Activated T-helper 2 cell treated with anti-CD3 and anti-CD28 coated beads, Interferon-gamma antibody, Interleukin-2, Interleukin-4, amounts not matched to agents 10 μg/mL and 5 μg/mL and 100 μg/mL, durations not matched to agents 14 hours and 24 hours and 36 hours (primary cell): ENCODE results near the gene SENP3. TPM values are rescaled to one million over a fixed set of nuclear protein-coding genes. Genes with fewer than 3 reads are reported as not detected.

Source experiments
- DNase-seq: peaks from one replicate; pipeline ENCODE4 v3.0.0; 2021; ENCODE audit warnings: low spot score
- H3K27ac Mint-ChIP-seq: one replicate; pipeline ENCODE4 v1.8.0; 2021; ENCODE audit warnings: mixed read lengths
- H3K27me3 Mint-ChIP-seq: one replicate; pipeline ENCODE4 v1.8.0; 2021; ENCODE audit warnings: low read depth, mixed read lengths
- H3K36me3 Mint-ChIP-seq: one replicate; pipeline ENCODE4 v1.8.0; 2021; ENCODE audit warnings: low read depth, mixed read lengths
- H3K4me1 Mint-ChIP-seq: one replicate; pipeline ENCODE4 v1.8.0; 2021; ENCODE audit warnings: low read depth, mixed read lengths
- H3K4me3 Mint-ChIP-seq: one replicate; pipeline ENCODE4 v1.8.0; 2021; ENCODE audit warnings: low read depth, mild to moderate bottlenecking, moderate library complexity, mixed read lengths
- H3K9me3 Mint-ChIP-seq: one replicate; pipeline ENCODE4 v1.8.0; 2021; ENCODE audit warnings: mixed read lengths
- intact Hi-C: fragments of 100-400 bp; cut with micrococcal nuclease; formaldehyde crosslinking; loops from one replicate; pipeline ENCODE4 v1.15.1; 2023
- total RNA-seq: library from RNA; stranded (reverse); gene quantifications from 2 replicates; pipeline ENCODE4 v1.2.3, GENCODE V29; 2022

Gene SENP3
- total RNA-seq, 1 donor from 2014 or later: 69.6 TPM

DNA sequence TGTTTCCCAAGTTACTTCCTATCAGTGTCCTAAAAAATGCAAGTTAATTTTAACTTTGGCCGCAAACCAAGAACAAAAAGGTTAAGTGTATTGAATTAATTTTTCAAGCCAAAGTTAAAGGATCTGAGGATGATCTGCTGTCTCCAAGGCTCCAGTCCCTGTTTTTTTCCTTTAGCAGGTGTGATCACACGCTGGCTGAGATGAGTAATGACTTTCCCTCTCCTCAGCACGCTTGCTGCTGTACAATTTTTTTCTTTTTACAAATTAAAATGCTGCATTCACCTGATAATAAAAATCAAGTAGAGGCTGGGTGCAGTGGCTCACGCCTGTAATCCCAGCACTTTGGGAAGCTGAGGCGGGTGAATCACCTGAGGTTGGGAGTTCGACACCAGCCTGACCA, 16.8 kb upstream of the SENP3 start:
- Mint-ChIP-seq H3K27ac (no peak overlapping the region), H3K4me3 (no peak overlapping the region), H3K36me3 (no peaks in the 10 kb centered on the region), H3K4me1 (peaks cover 15% of the 10 kb centered on the region), H3K9me3 (no peaks in the 10 kb centered on the region), H3K27me3 (peaks cover 9% of the 10 kb centered on the region)
- intact Hi-C loops: no loop called here
- DNase-seq: no peak

DNA sequence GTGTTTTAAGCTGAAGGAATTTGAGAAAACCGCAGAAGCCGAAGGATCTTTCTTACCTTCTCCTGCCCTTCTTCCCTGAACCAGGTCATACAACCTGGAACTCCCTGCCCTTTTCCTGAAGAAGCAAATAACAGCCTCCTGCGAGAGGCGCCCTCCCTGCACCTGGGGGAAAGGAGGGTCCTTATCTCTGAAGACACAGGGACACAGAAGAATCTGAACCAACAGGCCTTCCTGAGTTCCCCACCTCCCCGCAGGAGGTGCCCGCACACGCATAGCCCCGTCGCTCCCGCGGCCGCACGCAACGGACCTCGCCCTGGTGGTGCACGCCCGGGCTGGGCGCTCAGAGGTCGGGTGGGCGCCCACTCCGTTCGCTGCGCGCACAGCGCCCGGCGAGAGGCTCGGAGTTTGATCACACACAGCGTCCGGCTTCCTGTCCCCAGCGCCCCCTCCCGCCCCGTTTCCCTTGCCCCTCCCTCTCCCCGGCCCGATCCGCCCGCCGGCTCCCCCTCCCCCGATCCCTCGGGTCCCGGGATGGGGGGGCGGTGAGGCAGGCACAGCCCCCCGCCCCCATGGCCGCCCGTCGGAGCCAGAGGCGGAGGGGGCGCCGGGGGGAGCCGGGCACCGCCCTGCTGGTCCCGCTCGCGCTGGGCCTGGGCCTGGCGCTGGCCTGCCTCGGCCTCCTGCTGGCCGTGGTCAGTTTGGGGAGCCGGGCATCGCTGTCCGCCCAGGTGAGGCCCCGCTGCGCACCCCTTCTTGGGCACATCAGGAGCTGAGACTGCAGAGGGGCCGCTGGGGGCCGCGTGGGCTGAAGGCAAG, 12.9 kb upstream of the SENP3 start, which contains the start of gene TNFSF12:
Gene TNFSF12 (plus strand): TSS at position 474 of the 816 bp plus-strand sequence. CDS start 96 bp downstream, at position 570.
- Mint-ChIP-seq H3K9me3 (no peaks in the 10 kb centered on the region), H3K4me1 (peaks cover 46% of the 10 kb centered on the region), H3K36me3 (peaks cover 16% of the 10 kb centered on the region), H3K27ac (peak within 1 kb of the TSS; percentile 54), H3K4me3 (peak within 1 kb of the TSS; percentile 82), H3K27me3 (no peaks in the 10 kb centered on the region)
- intact Hi-C loops: no loop called here
- DNase-seq: peak; percentile 50

DNA sequence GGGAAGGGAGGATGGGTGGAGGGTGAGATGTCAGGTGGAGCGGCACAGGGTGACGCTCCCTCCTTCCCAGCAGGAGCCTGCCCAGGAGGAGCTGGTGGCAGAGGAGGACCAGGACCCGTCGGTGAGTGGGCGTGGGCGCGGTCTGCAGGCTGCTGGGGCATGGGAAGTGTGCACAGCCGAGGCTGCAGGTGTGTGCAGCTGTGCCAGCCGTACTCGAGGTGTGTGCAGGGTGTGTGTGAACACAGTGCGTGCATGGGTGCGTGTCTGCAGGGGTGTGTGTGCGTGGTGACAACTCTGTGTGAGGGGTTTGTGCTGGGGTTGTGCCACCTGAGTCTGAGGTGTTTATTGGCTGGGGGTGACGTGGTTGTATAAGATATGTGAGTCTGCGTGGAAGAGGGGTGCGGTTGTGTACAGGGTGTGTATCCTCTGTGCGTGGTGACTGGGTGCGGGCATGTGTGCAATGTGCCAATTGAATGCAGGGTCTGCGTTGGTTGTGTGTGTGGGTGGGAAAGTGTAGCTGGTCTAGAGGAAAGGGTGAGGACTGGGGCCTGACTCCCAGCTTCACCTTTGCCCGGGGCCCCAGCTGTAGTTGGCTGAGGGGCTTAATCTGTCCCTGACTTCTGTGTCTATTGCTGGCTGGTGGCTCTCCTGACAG, 12.2 kb upstream of the SENP3 start:
- Mint-ChIP-seq H3K36me3 (peaks cover 18% of the 10 kb centered on the region), H3K27me3 (no peaks in the 10 kb centered on the region), H3K9me3 (no peaks in the 10 kb centered on the region), H3K4me3 (peak overlapping the region; percentile 79), H3K4me1 (peaks cover 49% of the 10 kb centered on the region), H3K27ac (peak overlapping the region; percentile 36)
- intact Hi-C loops: no loop called here
- DNase-seq: no peak

DNA sequence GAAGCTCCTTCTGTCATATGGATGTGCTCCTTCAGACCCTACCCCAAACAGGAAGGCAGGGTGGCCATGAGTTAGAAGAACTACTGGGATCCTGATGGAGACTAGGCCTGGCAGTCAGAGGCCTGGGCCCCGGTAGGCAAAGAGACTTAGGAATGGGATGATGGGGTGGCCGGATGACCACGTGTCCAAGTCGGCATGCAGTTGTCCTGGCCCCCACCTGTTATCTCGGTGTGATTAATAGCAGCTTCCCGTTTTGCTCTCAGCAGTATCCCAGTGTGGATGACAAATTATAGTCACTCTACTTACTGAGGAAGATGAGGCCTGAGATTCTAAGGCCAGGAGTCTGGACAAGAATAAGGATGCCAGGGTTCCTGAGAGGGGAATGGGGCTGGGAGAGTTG, 11.4 kb upstream of the SENP3 start:
- Mint-ChIP-seq H3K4me1 (peaks cover 50% of the 10 kb centered on the region), H3K9me3 (no peaks in the 10 kb centered on the region), H3K27ac (no peak overlapping the region), H3K36me3 (peaks cover 19% of the 10 kb centered on the region), H3K4me3 (peak overlapping the region; percentile 79), H3K27me3 (no peaks in the 10 kb centered on the region)
- DNase-seq: no peak
- intact Hi-C loops: no loop called here

DNA sequence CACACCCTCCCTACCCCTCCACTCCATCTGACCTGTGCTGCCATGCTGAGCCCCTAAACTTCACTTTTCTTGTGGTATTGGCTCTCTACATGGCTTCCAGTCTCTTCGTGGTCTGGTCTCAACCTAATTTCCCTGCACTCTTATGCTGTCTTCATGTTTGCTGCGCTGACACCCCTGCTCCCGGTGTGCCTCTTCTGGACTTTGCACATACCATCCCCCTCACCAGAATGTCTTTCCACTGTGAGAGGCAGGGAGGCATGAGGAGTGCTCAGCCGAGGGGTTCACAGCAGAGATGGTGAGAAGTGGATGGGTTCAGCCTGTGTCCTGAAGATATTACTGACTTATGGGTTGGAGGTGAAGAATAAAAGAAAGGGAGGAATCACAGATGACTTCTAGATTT, 10.3 kb upstream of the SENP3 start:
- Mint-ChIP-seq H3K4me3 (peak overlapping the region; percentile 68), H3K4me1 (peaks cover 54% of the 10 kb centered on the region)

DNA sequence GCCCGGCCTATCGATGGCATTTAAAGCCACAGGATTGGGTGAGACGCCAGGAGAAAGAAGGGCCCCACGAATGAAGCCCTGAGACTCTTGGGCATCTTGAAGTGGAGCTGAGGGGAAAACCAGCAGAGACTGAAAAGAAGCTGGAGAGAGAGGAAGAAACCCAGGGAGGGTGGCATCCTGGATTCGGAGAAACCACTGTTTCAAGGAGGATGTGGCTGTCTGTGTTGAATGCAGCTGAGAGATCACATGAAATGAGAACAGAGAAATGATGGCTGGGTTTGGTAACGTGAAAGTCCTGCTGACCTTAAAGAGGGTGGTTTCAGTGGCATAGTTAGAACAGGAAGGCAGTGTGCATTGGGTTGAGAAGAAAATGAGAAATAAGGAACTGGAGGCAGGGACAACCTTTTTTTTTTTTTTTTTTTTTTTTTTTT, 9.1 kb upstream of the SENP3 start:
- no peaks in the 10 kb centered on the region for H3K27me3 Mint-ChIP-seq
- peak; percentile 58 for DNase-seq
- H3K4me3 Mint-ChIP-seq: peak overlapping the region; percentile 58
- peaks cover 55% of the 10 kb centered on the region for H3K4me1 Mint-ChIP-seq
- H3K9me3 Mint-ChIP-seq: no peaks in the 10 kb centered on the region
- peaks cover 27% of the 10 kb centered on the region for H3K36me3 Mint-ChIP-seq
- intact Hi-C loops: loop anchor here (1.0 kb wide), 1 partner anchor 9 kb away; the partner anchor contains the start of gene SENP3
- peak overlapping the region; percentile 77 for H3K27ac Mint-ChIP-seq

More for the DNA sequence above, 10.3 kb upstream of the SENP3 start:
- intact Hi-C loops: no loop called here
- Mint-ChIP-seq H3K27ac (peak overlapping the region; percentile 89), H3K27me3 (no peaks in the 10 kb centered on the region), H3K9me3 (no peaks in the 10 kb centered on the region), H3K36me3 (peaks cover 24% of the 10 kb centered on the region)
- no peak for DNase-seq

DNA sequence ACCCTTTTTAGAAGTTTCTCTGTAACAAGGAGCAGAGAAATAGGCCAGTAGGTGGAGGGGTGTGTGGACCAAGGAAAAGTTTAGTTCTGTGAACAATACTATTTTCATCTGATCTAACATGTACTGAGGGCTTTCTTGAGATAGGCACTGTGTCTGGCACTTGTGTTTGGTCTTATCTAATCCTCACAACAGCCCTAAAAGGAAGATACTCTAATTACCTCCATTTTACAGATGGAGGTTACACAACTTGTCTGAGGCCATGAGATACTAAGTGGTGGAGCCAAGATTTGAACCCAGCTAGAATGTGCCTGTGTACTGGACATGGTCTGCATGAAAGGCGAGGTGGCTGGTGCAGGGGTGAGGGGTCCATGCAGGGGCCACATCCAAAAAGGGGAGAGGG, 8.4 kb upstream of the SENP3 start:
- H3K27ac Mint-ChIP-seq: peak overlapping the region; percentile 77
- no peaks in the 10 kb centered on the region for H3K27me3 Mint-ChIP-seq
- intact Hi-C loops: no loop called here
- no peaks in the 10 kb centered on the region for H3K9me3 Mint-ChIP-seq
- no peak for DNase-seq
- peak overlapping the region; percentile 34 for H3K4me3 Mint-ChIP-seq
- peaks cover 29% of the 10 kb centered on the region for H3K36me3 Mint-ChIP-seq
- peaks cover 57% of the 10 kb centered on the region for H3K4me1 Mint-ChIP-seq

DNA sequence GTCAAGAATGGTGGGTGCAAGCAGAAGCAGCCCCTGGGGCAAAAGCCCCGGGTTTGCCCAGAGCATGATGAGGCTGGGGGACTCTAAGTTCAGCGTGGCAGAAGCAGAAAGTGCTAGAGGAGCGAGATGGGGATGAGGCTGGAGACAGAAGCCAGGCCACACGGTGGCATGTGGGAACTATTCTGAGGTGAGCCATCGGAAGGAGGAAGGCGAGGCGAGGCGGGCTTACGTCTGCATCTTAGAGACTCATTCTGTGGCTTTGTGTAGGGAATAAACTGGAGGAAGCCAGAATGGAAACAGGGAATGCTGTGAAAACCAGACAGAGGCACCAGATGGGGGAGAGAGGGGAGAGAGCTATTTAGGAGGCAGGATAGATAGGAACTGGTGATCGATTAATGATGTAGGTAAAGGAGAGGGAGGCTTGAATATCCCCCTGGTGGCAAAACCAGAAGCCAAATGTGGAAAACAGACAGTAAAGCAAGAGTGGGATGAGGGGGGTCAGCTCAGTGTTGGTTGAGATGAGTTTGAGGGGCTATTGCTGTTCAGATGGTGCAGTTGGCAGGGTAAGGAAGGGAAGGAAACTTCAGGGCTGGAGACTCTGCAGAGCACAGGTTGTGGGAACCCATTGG, 6.3 kb upstream of the SENP3 start:
- Mint-ChIP-seq H3K36me3 (peaks cover 33% of the 10 kb centered on the region), H3K9me3 (no peaks in the 10 kb centered on the region), H3K27ac (no peak overlapping the region), H3K27me3 (no peaks in the 10 kb centered on the region), H3K4me3 (no peak overlapping the region), H3K4me1 (peaks cover 51% of the 10 kb centered on the region)
- no peak for DNase-seq
- intact Hi-C loops: no loop called here

DNA sequence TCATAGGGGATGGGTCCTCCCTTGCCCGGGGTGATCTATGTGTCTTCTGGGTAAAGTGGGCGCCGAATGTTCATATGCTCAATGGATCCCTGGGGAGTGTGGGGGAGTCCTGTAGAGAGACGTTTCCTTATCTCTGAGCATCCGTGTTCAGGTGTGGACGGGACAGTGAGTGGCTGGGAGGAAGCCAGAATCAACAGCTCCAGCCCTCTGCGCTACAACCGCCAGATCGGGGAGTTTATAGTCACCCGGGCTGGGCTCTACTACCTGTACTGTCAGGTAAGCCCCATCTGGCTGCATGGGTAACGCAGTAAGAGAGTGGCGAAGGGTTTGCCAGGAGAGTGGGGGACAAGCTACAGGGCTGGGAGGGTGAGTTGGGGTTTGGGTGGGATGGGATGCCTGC, 5.1 kb upstream of the SENP3 start:
- Mint-ChIP-seq H3K4me1 (peaks cover 47% of the 10 kb centered on the region), H3K27ac (no peak overlapping the region), H3K36me3 (peaks cover 28% of the 10 kb centered on the region), H3K27me3 (no peaks in the 10 kb centered on the region), H3K9me3 (no peaks in the 10 kb centered on the region), H3K4me3 (no peak overlapping the region)
- no peak for DNase-seq
- intact Hi-C loops: no loop called here

DNA sequence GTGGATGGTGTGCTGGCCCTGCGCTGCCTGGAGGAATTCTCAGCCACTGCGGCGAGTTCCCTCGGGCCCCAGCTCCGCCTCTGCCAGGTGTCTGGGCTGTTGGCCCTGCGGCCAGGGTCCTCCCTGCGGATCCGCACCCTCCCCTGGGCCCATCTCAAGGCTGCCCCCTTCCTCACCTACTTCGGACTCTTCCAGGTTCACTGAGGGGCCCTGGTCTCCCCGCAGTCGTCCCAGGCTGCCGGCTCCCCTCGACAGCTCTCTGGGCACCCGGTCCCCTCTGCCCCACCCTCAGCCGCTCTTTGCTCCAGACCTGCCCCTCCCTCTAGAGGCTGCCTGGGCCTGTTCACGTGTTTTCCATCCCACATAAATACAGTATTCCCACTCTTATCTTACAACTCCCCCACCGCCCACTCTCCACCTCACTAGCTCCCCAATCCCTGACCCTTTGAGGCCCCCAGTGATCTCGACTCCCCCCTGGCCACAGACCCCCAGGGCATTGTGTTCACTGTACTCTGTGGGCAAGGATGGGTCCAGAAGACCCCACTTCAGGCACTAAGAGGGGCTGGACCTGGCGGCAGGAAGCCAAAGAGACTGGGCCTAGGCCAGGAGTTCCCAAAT, 4.5 kb upstream of the SENP3 start:
- H3K9me3 Mint-ChIP-seq: no peaks in the 10 kb centered on the region
- H3K4me3 Mint-ChIP-seq: no peak overlapping the region
- intact Hi-C loops: no loop called here
- no peak overlapping the region for H3K27ac Mint-ChIP-seq
- no peaks in the 10 kb centered on the region for H3K27me3 Mint-ChIP-seq
- peaks cover 43% of the 10 kb centered on the region for H3K4me1 Mint-ChIP-seq
- no peak for DNase-seq
- H3K36me3 Mint-ChIP-seq: peaks cover 28% of the 10 kb centered on the region

DNA sequence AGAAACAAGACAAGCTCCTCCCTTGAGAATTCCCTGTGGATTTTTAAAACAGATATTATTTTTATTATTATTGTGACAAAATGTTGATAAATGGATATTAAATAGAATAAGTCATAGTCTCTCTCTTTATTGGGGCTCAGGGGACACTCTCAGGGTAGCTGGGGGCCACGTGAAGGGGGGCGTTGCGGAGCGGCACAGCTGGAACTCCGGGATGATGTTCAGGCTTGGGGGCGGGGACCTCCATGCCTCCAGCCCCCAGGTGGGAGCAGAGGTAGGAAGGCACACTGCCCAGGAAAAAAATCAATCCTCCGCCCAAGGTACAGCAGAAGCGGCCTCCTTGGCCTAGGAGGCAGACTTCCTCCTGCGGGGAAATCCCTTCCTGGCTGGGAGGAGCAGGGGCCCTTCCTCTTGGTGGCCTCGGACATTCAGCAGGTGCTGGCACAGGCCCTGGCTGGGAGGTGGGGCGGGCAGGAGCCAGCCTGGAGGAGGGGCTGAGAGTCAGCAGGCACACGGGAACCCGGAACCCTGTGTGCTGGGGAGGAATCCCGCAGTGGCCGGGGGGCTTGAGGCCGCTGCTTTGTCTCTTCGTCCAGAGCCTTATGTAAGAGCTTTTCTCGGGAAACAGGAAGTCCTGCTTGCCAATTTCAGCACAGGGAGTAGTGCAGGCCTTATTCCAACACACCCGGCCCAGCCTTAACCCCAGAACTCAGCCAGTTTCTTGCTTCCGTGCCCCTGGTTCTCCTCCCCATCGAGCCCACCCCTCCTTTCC, 3.8 kb upstream of the SENP3 start:
- intact Hi-C loops: no loop called here
- Mint-ChIP-seq H3K4me1 (peaks cover 43% of the 10 kb centered on the region), H3K36me3 (peaks cover 31% of the 10 kb centered on the region), H3K9me3 (no peaks in the 10 kb centered on the region), H3K27me3 (no peaks in the 10 kb centered on the region), H3K27ac (no peak overlapping the region), H3K4me3 (no peak overlapping the region)
- no peak for DNase-seq
